Epithelial cell of proximal tubule (primary cell): ENCODE data around the gene TMEM8B. TPM values are rescaled to one million over a fixed set of nuclear protein-coding genes. Genes with fewer than 3 reads are reported as not detected.

ENCODE experiments used
- DNase-seq: peaks from one replicate; pipeline ENCODE4 v3.0.0-alpha.2; 2011; ENCODE audit warnings: low read depth
- H3K4me3 ChIP-seq: 2 replicates; pipeline ENCODE4 v1.5.1; 2011; ENCODE audit warnings: low read depth, mild to moderate bottlenecking, low read length
- total RNA-seq: library from RNA; depleted of rRNA; stranded (reverse); fragments of >200 nt; gene quantifications from 2 replicates; pipeline ENCODE4 v1.2.3, GENCODE V29; 2015
- TF ChIP-seq, protein P1 (sequence below): conservative IDR thresholded peaks from 2 replicates; pipeline ENCODE4 v1.5.1; 2012; ENCODE audit warnings: low read depth, mild to moderate bottlenecking, low read length

The TMEM8B gene
- total RNA-seq, 1 donor from 2014 or later: 4.2 TPM

DNA sequence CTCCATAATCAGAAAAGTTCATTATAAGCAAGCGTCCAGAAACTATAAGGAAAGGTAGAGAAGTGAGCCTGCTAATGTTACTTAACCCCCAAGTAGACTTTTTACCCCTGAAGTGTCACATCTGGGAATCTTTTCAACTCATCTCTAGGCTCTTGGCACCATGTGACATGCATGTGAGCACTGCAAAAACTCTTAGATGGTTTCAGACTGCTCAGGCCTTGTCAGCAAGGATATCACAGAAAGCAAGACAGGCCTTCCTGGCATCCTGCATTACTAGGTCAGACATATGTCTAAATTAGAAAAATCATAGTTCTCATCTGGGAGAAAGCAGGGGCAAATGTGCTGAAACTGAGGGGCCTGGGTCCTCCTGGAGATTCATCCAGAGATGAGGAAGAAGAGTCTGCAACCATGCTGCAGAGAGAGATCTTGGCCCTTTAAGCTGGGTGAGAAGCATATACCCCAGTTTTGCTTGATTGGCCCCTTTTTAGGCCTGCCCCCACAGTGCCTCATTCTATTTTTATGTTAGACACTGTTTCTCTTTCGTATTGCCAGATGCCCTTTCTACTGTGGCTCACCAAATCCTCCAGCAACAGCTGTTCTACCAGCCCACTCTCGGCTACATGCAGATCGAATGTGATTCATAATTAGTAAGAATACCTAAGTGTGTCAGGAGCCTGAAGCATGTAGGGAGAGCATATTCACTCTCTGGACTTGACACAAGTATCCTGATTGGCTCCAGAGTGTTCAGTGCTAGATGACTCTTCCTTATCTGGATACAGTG lies 19.0 kb downstream of the TMEM8B start:
- TF ChIP-seq, protein P1, sequence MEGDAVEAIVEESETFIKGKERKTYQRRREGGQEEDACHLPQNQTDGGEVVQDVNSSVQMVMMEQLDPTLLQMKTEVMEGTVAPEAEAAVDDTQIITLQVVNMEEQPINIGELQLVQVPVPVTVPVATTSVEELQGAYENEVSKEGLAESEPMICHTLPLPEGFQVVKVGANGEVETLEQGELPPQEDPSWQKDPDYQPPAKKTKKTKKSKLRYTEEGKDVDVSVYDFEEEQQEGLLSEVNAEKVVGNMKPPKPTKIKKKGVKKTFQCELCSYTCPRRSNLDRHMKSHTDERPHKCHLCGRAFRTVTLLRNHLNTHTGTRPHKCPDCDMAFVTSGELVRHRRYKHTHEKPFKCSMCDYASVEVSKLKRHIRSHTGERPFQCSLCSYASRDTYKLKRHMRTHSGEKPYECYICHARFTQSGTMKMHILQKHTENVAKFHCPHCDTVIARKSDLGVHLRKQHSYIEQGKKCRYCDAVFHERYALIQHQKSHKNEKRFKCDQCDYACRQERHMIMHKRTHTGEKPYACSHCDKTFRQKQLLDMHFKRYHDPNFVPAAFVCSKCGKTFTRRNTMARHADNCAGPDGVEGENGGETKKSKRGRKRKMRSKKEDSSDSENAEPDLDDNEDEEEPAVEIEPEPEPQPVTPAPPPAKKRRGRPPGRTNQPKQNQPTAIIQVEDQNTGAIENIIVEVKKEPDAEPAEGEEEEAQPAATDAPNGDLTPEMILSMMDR: no peak
- DNase-seq: no peak
- no peak overlapping the region for H3K4me3 ChIP-seq

DNA sequence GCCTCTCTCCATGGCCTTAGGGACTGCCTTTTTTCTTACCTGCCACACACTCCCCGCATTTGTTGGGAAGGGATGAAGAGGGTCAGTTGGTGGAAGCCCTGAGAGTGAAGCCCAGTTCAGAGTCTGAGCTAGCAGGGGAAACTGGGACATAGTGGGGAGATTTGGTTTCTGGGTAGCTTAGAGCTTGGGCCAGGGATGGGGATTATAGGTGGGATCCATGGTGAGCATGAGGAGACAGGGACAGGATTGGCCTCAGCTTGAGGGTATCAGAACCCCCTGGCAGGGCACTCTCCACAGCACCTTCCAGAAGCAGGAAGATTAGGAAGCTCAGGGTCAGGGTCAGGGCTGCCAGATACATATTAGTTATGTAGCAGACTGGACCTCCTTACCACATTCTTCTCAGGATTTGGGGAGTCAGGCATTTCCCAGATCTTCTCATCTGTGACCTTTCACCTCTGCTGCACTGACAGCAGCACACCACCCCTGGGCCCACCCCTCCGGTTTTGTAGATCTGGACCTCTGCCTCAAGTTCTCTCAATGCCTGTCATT lies 23.3 kb downstream of the TMEM8B start:
- TF ChIP-seq, protein P1: no peak
- no peak for DNase-seq
- H3K4me3 ChIP-seq: no peak overlapping the region

DNA sequence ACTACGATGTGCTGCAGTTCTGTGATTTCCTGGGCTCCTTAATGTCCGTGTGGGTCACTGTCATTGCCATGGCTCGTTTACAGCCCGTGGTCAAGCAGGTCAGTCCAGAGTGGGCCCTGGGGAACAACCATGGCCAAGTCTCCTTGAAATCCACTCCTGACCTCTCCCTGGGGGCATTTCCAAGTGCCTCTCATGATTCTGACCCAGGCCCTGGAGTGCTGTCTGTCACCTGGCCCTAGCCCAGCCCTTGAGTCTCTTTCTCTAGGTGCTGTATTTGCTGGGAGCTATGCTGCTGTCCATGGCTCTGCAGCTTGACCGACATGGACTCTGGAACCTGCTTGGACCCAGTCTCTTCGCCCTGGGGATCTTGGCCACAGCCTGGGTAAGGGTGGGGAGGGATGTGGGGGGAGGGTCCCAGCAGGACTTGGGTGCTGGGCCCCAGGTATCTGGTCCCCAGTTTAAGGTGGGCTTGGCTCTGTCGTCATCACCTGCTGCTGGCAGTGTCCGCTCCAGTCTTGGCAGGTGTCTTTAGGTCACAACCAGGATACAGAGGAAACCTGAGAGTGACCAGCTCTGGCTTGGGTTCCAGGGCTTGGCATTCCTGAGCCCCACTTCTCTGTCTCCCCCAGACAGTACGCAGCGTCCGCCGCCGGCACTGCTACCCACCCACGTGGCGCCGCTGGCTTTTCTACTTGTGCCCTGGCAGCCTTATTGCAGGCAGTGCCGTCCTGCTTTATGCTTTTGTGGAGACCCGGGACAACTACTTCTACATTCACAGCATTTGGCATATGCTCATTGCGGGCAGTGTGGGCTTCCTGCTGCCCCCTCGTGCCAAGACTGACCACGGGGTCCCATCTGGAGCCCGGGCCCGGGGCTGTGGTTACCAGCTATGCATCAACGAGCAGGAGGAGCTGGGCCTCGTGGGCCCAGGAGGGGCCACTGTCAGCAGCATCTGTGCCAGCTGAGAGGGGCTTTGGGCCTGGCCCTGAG lies 24.1 kb downstream of the TMEM8B start:
- TF ChIP-seq, protein P1: no peak
- DNase-seq: no peak
- no peak overlapping the region for H3K4me3 ChIP-seq

DNA sequence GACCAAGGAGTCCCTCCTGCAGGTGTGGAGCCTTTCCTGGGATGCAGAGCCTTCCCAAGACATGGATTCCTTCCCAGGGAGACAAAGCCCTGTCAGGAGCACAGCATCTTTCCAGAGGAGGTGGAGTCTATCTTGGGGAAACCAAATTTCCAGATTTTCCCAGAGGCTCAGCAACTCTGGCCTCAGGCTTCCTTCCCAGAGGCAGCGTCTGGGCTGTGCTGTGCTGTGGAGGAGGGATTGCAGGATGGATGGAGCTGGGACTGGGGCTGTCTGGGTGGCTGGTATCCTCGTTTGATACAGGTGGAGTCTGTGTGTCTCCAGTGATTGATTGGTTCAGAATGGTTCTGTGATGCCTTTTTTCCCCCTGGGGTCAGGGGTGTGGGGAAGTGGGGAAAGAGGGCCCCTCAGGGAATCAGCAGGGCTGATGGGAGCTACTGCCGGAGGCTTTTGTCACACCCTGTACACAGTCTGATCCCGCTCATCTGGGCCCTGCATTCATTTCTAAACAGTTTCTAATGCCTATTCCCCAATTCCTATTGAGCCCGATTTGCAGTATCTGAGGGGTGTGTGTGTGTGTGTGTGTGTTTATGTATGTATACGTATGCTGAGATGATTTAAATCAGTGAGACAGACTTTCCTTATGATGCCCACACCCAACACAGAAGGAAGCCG lies 25.2 kb downstream of the TMEM8B start:
- TF ChIP-seq, protein P1: no peak
- DNase-seq: no peak
- H3K4me3 ChIP-seq: no peak overlapping the region

DNA sequence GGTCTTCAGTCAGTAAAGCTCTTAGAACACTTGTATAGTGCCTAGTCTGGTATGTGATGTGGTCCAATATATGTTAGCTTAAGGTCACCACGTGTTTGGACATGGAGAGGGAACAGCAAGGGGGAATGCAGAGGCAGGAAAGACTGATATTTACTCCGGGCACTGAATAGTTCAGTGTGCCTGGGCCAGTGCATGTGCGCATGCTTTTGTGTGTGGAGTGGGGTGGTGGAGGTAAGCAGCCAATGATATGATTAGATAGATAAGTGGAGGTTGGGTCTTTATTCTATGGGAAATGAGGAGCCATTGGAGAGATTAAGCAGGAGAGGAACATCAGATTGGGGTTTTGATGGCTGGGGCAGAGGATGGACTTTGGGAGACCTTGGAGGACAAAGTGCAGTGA lies 27.2 kb downstream of the TMEM8B start:
- TF ChIP-seq, protein P1: no peak

DNA sequence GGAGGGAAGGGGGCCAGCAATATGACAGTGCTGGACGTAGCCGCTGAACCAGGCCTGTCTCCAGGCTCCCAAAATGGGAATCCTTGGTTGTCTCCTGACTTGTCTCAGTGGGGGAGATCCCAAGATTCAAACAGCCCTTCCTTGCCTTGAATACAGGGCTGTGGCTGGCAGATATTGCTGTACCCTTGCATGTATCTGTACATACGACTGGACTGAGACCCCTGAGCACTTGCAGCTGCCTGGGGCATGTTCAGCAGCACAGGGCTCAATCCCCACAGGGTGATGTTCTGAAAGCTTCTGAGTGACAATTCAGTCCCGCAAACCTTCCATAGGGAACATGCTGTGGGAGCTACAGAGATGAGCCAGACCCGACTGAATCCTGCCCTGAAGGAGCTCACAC lies 27.9 kb downstream of the TMEM8B start:
- DNase-seq: no peak
- no peak overlapping the region for H3K4me3 ChIP-seq
- TF ChIP-seq, protein P1: no peak

More for the DNA sequence above, 27.2 kb downstream of the TMEM8B start:
- DNase-seq: no peak
- H3K4me3 ChIP-seq: no peak overlapping the region
